Psoas muscle (tissue), 8 donors: Measurements from ENCODE around the gene ZNF274. TPM values are rescaled to one million over a fixed set of nuclear protein-coding genes. Genes with fewer than 3 reads are reported as not detected.

Experiments
- ATAC-seq, 4 donors: fragments of 200-7000 bp; cut with Tn5 transposase; one replicate each; pipeline ENCODE4 v1.9.1; 2020; ENCODE audit warnings: moderate library complexity in 3 of 4, mild to moderate bottlenecking in 2 of 4
- DNase-seq, 2 donors: peaks; one replicate each; pipeline ENCODE4 v3.0.0-alpha.2; 2020
- H3K27ac ChIP-seq: fragments of 200-600 bp; one replicate; pipeline ENCODE4 v1.8.0; 2022
- H3K27me3 ChIP-seq, 3 donors: fragments of 200-600 bp in 1 of 3; one replicate each; pipeline versions ENCODE4 v1.6.1 to v1.8.0; 2013 to 2022; ENCODE audit warnings: low read length in 2 of 3, mild to moderate bottlenecking in 2 of 3, moderate library complexity in 1 of 3; ENCODE audit not compliant: insufficient read depth in 3 of 3
- H3K36me3 ChIP-seq, 2 donors: fragments of 200-600 bp in 1 of 2; one replicate each; pipeline versions ENCODE4 v1.6.1 to v1.8.0; 2013 to 2022; ENCODE audit warnings: low read depth in 1 of 2, mild to moderate bottlenecking in 1 of 2, moderate library complexity in 1 of 2; ENCODE audit not compliant: insufficient read depth in 1 of 2
- H3K4me1 ChIP-seq: fragments of 200-600 bp; one replicate; pipeline ENCODE4 v1.8.0; 2022
- H3K4me3 ChIP-seq: fragments of 200-600 bp; one replicate; pipeline ENCODE4 v1.8.0; 2022; ENCODE audit warnings: mild to moderate bottlenecking
- H3K9me3 ChIP-seq: fragments of 200-600 bp; one replicate; pipeline ENCODE4 v1.8.0; 2022
- CTCF ChIP-seq: fragments of 200-600 bp; IDR thresholded peaks from one replicate; pipeline ENCODE4 v1.8.0; 2022; ENCODE audit warnings: antibody characterized with exemption
- WGBS, 3 donors: extraction: QIAGEN DNeasy Blood & Tissue Kit; methylation state at CpG; one replicate each; pipeline versions ENCODE4 v1.1.6 to v1.1.7; 2013; 5-methylcytosine and 5-hydroxymethylcytosine counted together
- intact Hi-C, 2 donors: fragments of 100-400 bp; cut with DNase I; formaldehyde crosslinking; loops; one replicate each; pipeline versions ENCODE4 v1.11.0 to v1.14.2; 2022
- polyA plus RNA-seq, 3 donors: library from polyadenylated mRNA; stranded (reverse); fragments of 200-250 nt; gene quantifications; one replicate each; pipeline ENCODE4 v1.2.3, GENCODE V29; 2013
- total RNA-seq, 4 donors: library from RNA; stranded (reverse); fragmentation: NEBNext Ultra II Directional in 2 of 4; extraction: Animal tissue kit (Norgen Biotek cat#: 25700) in 2 of 4; gene quantifications; one replicate each; pipeline versions ENCODE4 v1.2.1 to v1.2.4, GENCODE V29; 2021 to 2023
- donor health status: healthy with polysubstance abuse.
- donor health status: DM: no; HTN: no; CAD: no; lungs with moderate emphysema.
- donor health status: Bipolar disorder and iron deficiency.
- donor health status: healthy.
- donor health status: DM: yes; HTN: yes; CAD: no.
- donor health status: DM: no; HTN: no; CAD: no.
- donor health status: DM: no; HTN: no; CAD: no.
- donor health status: DM: yes; HTN: yes; CAD: no.

Gene ZNF274
- total and polyA plus RNA-seq, 7 donors: 11.2 to 20.5 (median 14.7) TPM

GRCh38 chr19:58166268-58166667 lies 16.6 kb upstream of the ZNF274 start:
- no peak overlapping the region for H3K27ac ChIP-seq
- no peaks in the 10 kb centered on the region for H3K36me3 ChIP-seq
- WGBS, 3 donors: 77 to 94% (median 89%) methylated on average over 1 of the region's 1 CpG
- H3K9me3 ChIP-seq: peaks cover 77% of the 10 kb centered on the region
- ATAC-seq (no peak), DNase-seq (no peak)
- H3K4me1 ChIP-seq: no peaks in the 10 kb centered on the region
- no peak for TF ChIP-seq CTCF
- no peaks in the 10 kb centered on the region for H3K27me3 ChIP-seq
- intact Hi-C loops: no loop called here
- H3K4me3 ChIP-seq: no peak overlapping the region

GRCh38 chr19:58166708-58167280 lies 16.1 kb upstream of the ZNF274 start:
- no peaks in the 10 kb centered on the region for H3K4me1 ChIP-seq
- WGBS, 3 donors: 55 to 65% (median 57%) methylated on average over 4 of the region's 4 CpGs
- ATAC-seq: no peak
- no peak for DNase-seq
- intact Hi-C loops: no loop called here
- H3K27ac ChIP-seq: no peak overlapping the region
- no peaks in the 10 kb centered on the region for H3K27me3 ChIP-seq
- no peak for TF ChIP-seq CTCF
- H3K4me3 ChIP-seq: no peak overlapping the region
- no peaks in the 10 kb centered on the region for H3K36me3 ChIP-seq
- peaks cover 74% of the 10 kb centered on the region for H3K9me3 ChIP-seq

- H3K27me3 ChIP-seq: no peaks in the 10 kb centered on the region
- TF ChIP-seq CTCF: no peak
- WGBS, 3 donors: 42 to 59% (median 52%) methylated on average over 1 of the region's 1 CpG
- peaks cover 65% of the 10 kb centered on the region for H3K9me3 ChIP-seq
- DNase-seq (no peak), ATAC-seq (no peak)
- no peaks in the 10 kb centered on the region for H3K36me3 ChIP-seq
- H3K4me3 ChIP-seq: no peak overlapping the region
- no peak overlapping the region for H3K27ac ChIP-seq
- intact Hi-C loops: no loop called here
- H3K4me1 ChIP-seq: no peaks in the 10 kb centered on the region
Measured at GRCh38 chr19:58170860-58171259, 12.0 kb upstream of the ZNF274 start.

- TF ChIP-seq CTCF: peak; percentile 30
- Histone ChIP-seq H3K4me3 (peak overlapping the region; percentile 98), H3K9me3 (peaks cover 91% of the 10 kb centered on the region), H3K27ac (peak overlapping the region; percentile 98), H3K4me1 (peaks cover 3% of the 10 kb centered on the region), H3K27me3 (no peaks in the 10 kb centered on the region), H3K36me3 (peaks cover 21 to 23% of the 10 kb centered on the region in 2 donors)
- DNase-seq (peak; percentile 19 to 65), ATAC-seq (no peak)
- intact Hi-C loops: no loop called here
- 33 to 51% (median 36%) methylated on average over 4 of the region's 4 CpGs for WGBS, 3 donors
Measured at GRCh38 chr19:58181902-58182576, 822 bp upstream of the ZNF274 start.
